CD4-positive, alpha-beta T cell treated with Interleukin-17A for 1 hour (primary cell): ENCODE measurements around the gene SNAI3.

Source experiments
- DNase-seq: peaks from one replicate; pipeline ENCODE4 v3.0.0-alpha.2; 2020

Gene SNAI3

DNA sequence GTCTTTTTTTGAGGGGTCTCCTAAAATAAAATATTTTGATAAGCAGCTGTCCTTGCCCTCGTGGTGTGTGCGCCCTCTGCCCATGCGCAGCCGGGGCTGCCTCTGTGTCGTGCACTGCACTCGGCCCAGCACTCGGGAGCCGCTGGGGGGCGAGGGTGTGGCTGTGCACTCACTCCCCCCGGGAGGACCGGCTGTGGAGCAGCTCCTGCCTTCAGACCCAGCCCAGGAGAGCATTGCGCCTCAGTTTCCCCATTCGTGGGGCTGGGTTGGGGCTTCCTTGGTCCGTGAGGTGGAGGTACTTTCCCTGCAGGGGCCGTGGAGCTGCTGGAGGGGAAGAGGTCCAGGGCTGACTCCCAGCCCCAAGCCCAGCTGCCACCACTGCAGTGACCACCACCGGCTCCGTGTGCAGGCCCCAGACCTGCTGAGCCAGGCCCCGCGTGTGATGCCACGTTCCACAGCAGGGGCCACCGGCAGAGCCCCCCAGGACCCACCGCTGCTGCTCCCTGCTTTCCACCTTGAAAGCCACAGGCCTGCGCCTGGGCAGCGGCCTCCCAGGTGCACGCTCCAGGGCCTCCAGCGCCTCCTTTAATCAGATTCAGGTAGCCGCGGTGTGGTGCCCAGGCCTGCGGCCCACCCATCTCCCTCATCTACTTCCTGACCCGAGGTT is 54.3 kb downstream of the SNAI3 start:
- DNase-seq, result no peak

DNA sequence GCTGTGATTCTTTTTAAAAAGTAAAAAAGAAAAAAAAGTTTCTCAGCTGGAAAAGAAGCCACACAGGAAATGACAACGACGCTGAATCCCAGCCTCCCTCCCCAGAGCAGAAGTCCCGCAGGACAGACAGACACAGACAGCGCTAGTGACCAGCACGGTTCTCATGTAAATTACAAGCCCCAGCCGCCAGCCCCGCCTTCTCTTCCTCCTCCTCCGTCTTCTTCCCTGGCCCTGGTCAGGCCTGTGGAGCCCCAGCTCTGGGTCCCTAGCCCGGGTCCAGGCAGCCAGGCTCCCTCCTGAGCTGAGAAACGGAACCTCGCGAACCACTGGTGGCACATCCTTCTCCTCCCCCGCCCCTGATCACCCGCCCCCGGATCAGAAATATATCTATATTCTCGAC is 54.9 kb downstream of the SNAI3 start:
- no peak for DNase-seq

DNA sequence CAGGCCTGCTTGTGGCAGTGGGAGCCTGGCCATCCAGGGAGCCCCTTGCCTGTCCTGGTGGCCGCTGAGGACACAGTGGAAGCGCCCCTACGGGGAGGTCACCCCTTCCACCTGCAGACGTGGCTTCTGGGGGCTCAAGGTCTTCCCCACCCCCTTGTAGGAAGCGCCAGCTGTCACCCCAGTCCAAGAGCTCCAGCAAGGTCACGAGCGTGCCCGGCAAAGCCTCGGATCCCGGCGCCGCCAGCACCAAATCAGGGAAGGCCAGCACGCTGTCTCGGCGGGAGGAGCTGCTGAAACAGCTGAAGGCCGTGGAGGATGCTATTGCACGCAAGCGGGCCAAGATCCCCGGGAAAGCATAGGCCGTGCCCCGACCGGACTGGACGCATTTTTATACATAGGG is 55.4 kb downstream of the SNAI3 start:
- DNase-seq, result no peak

DNA sequence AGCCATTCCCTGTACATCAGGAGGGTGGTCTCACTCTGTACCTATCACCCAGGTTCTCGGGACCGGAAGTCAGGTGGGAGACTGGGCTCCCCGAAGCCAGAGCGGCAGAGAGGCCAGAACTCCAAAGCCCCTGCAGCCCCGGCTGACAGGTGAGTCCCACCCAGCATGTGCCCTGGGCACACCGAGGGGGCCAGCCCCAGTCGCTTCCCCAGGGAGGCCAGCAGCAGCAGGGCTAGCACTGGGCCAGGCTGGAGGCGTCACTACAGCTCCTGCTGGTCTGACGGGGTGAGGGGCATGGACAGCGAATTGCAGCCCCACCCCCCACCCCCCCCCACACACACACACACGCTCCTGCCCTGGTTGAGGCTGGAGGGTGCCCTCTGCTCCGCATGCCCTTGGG is 55.9 kb downstream of the SNAI3 start:
- no peak for DNase-seq

DNA sequence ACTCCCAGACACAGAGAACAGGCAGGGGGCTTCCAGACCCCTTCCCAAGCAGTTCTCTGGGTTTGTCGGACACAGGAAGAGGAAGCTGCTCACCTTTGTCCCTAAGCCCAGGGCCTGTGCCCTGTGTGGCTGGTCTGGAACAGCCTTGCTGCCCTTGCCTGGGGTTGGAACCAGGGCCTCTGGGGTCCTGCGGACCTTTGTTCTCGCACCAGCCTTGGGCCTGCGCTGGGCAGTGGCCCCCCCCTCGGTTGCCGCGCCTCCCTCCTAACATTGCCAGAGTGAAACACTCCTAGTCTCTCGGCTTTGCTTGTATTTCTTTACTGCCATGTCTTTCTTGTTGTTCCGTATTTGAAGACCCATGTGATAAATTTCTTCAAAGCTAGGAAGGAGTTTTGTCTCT is 56.5 kb downstream of the SNAI3 start:
- DNase-seq, result no peak

GRCh38 chr16:88628512-88628974 is 57.8 kb downstream of the SNAI3 start:
- DNase-seq, result no peak
